Stimulated activated CD4-positive, alpha-beta T cell treated with anti-CD3 and anti-CD28 coated beads, Interleukin-4, amount 100 ng/mL, for 24 hours (primary cell): ENCODE data around the gene PTGS2.
"Not testable (repeated sequence)": the region's sequence is repeated elsewhere in the genome, so short reads cannot be mapped to it uniquely, and the experiment has no call there.

Source experiments
- DNase-seq: peaks from one replicate; pipeline ENCODE4 v3.0.0-alpha.2; 2020

Gene PTGS2

GRCh38 chr1:186669784-186670183 is 10.4 kb downstream of the PTGS2 start:
- DNase-seq, result not testable (repeated sequence)

- DNase-seq, result not testable (repeated sequence)
Measured at GRCh38 chr1:186664217-186664616, 16.0 kb downstream of the PTGS2 start.

GRCh38 chr1:186662752-186663151 is 17.5 kb downstream of the PTGS2 start:
- no peak for DNase-seq

GRCh38 chr1:186659890-186660341 is 20.3 kb downstream of the PTGS2 start:
- DNase-seq, result no peak

GRCh38 chr1:186658999-186659398 is 21.2 kb downstream of the PTGS2 start:
- DNase-seq, result no peak

- DNase-seq, result no peak
Measured at GRCh38 chr1:186657481-186657880, 22.7 kb downstream of the PTGS2 start.

GRCh38 chr1:186655876-186656275 is 24.3 kb downstream of the PTGS2 start:
- no peak for DNase-seq

GRCh38 chr1:186654741-186655140 is 25.5 kb downstream of the PTGS2 start:
- no peak for DNase-seq

GRCh38 chr1:186653312-186653711 is 26.9 kb downstream of the PTGS2 start:
- no peak for DNase-seq

- DNase-seq, result no peak
Measured at GRCh38 chr1:186648613-186649012, 31.6 kb downstream of the PTGS2 start.

- DNase-seq, result not testable (repeated sequence)
Measured at GRCh38 chr1:186647985-186648384, 32.2 kb downstream of the PTGS2 start.

- DNase-seq, result no peak
Measured at GRCh38 chr1:186643614-186644013, 36.6 kb downstream of the PTGS2 start.

- not testable (repeated sequence) for DNase-seq
Measured at GRCh38 chr1:186637567-186637966, 42.7 kb downstream of the PTGS2 start.

GRCh38 chr1:186636786-186637185 is 43.4 kb downstream of the PTGS2 start:
- DNase-seq, result no peak

- no peak for DNase-seq
Measured at GRCh38 chr1:186634511-186634910, 45.7 kb downstream of the PTGS2 start.

GRCh38 chr1:186633116-186633515 is 47.1 kb downstream of the PTGS2 start:
- no peak for DNase-seq

GRCh38 chr1:186629341-186629740 is 50.9 kb downstream of the PTGS2 start:
- DNase-seq, result no peak

GRCh38 chr1:186628910-186629309 is 51.3 kb downstream of the PTGS2 start:
- DNase-seq, result no peak

- DNase-seq, result no peak
Measured at GRCh38 chr1:186627019-186627418, 53.2 kb downstream of the PTGS2 start.

GRCh38 chr1:186626356-186626932 is 53.8 kb downstream of the PTGS2 start:
- DNase-seq, result no peak

- no peak for DNase-seq
Measured at GRCh38 chr1:186623551-186623950, 56.7 kb downstream of the PTGS2 start.
